GM18858 (cell line): ENCODE results near the gene RSU1.
A peak's percentile ranks its signal among the peaks of the same experiment; 100 is the strongest.

Source experiments
- ATAC-seq: cut with Tn5 transposase; IDR thresholded peaks from one replicate; pipeline ENCODE4 v1.9.1; 2021; ENCODE audit not compliant: unreplicated experiment

Gene RSU1

DNA sequence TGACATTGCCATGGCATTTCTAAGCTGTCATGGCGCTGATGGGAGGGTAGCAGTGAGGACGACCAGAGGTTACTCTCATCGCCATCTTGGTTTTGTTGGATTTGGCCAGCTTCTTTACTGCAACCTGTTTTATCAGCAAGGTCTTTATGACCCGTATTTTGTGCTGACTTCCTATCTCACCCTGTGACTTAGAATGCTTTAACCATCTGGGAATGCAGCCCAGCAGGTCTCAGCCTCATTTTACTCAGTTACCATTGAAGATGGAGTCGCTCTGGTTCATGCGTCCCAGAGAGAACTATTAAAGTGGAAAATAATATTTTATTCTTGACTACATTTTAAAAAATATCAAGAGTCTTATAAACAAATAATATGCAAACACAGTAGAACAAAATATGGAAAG, 131.7 kb downstream of the RSU1 start:
- no peak for ATAC-seq

DNA sequence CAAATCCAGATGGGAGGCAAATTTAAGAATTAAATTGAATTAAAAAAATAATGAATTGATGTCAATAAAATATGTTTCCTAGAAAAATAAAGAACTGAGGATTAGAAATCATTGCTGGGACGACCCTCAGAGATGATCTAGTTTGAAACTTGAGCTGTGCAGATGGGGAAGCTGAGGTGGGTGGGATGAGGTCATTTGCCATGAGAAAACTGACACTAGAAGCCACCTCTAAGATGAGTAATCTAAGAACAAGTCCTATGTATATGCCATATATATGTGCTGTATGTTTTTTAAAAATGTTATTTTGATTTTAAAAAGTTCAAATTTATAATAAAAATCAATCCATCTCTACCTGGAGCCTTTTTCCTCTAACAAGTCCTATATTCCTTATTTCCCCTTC, 135.7 kb downstream of the RSU1 start:
- ATAC-seq: no peak

DNA sequence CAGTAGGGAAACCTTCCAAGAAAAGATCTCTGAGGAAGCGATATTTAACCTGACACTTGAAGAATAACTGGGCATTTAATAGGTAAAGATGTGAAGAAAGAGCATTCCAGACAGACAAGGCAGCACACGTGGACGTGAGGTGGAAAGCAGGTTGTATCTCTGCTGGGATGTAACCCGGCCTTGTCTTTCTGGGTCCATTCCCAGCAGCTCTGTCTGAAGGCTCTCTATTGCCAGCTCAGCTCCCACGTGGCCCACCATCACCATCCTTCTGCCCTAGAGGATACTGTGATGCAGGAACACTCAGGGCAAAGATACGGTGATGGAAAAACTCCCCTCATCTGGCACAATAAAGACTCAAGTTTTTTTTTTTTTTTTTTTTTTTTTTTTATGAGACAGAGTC, 137.7 kb downstream of the RSU1 start:
- no peak for ATAC-seq

DNA sequence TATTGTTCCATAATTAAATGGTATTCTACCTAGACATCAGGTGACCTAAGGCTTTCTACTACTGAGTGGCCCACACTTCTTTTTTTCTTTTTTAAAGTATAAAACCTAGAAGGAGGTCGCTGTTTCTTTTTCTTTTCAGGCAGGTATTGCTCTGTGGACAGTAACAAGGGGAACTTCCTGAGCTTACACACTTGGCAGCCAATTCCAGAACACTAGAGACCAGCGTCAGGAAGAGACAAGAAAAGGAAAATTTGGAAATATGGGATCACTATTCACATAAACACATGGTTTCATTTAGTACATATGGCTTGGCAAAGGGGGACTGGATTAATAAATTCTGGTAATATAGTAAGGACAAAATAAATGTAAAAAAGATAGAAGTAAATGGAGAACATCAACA, 141.9 kb downstream of the RSU1 start:
- no peak for ATAC-seq

DNA sequence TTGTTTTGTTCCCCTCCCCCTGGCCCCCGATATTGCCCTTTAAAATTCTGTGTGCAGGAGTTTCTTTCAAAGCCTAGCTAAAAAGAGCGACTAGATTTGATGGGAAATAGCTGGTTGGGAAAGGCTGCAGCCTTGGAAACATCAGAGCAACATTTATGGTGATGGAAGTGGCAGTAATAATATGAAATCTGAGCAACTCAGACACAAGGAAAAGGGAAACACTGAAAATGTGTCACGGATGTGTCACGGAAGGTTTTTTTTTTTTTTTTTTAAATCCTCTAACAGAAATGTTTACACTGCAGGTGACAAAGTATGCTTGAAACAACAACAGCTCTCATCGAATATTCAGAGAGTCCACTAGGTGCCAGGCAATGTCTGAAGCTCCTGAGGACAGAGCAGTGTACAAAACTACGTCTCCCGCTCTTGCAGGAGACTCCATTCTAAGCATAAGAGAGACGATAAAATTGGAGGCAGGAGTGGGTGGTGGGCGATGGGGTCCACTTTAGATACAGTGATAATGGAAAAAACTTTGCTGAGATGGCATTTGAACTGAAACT, 143.0 kb downstream of the RSU1 start:
- no peak for ATAC-seq

DNA sequence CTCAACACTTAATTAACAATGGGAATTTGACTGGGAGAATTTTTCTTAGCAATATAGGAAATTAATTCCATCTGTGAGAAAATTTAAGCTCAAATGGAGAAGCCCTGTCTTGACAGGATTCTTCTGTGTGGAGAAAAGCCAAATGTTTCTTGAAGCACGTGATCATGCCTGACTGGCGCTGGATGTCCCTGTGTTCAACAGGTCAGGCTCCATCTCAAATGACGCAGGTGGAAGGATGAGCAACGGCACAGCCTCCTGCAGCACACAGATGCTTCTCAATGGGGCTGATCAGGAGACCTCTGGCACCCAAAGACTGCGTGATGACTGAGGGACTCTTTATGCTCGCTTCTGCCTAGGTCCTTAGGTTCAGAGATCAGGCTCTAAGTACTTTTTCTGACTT, 143.8 kb downstream of the RSU1 start:
- no peak for ATAC-seq

DNA sequence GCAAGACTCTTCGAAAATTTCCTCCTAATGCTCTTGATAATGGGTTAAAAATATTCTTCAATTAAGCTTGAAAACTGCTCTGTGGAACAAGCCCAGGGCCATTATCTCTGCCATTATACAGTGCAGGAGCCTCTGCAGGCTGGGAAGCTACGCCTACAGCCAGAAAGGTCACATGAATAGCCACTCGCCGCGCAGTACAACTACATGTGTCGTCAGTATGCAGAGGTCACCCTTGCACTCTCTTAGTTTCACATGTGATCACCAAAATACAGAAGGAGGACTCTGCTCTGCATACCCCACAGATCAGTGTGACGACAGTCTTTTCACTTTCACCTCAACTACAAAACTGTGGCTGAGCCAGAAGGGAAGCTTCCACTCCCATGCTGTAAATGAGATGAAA, 153.8 kb downstream of the RSU1 start:
- ATAC-seq: no peak

DNA sequence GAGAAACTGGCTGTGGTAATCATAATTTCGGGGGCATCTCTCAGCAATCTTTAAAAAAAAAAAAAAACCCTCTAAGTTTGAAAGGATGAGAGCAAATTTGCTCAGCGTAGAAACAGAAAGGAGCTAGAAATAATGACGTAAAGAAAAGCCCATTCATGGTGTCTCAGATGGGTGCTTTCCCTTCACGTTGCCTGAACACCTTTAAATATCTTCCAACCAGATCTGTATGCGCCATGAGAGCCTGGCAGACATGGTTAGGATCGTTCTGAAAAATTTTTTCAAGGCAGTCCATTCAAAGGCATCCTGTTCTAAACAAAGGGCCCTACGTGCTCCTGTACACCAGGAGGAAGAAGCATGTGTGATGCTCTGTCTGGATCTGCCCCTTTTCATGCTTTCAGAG, 154.3 kb downstream of the RSU1 start:
- ATAC-seq: no peak

DNA sequence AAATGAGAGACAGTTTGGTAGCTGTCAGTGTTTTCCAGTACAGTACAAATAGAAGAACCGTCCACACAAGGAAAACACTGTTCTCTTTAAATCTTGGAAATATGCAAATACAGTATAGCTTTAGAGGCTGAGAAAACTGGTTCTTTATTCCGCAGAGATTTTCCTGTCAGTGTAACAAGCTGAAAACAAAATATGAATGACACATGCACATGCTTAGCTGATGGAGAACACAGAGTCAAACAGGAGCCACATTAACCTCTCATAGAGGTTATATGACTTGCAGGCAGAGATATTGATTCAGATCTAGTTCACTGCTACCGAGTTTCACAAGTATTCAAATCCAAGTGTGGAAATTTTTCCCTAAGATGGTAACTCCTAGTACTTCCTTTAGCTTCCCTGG, 160.3 kb downstream of the RSU1 start:
- no peak for ATAC-seq

DNA sequence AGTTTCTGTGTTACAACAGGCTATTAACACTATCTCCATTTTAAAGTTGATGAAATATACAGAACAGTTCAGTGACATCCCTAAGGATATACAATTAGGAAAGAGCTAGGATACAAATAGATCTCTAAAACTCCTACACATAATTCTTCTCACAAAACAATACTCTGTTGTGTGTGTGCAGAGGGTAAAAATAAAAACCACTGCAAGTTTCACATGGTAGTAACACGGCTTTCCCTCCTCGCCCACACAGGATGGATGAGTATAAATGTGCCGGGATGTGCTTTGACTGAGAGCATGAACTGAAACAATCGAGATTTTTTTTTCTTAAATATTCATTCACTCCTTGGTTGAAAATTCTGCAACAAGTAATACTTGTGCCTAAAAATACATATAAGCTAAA, 164.0 kb downstream of the RSU1 start:
- peak; percentile 77 for ATAC-seq

DNA sequence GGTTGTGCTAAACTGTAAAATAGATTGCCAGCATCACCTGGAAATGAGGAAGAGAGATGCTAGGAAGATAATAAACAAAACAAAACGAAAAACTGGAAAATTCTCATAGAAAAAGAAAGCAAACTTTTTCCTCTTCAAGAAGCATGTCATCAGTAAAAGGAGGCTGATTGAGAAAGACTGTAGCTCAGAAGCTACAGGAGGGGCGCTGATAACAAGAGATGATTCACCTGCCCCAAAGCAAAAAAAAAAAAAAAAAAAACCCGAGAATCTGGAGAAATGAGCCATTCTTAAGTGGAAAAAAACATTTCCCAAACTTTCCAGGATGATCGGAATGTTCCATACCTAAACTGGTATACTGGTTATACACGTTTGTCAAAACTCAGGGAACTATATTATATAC, 165.1 kb downstream of the RSU1 start:
- ATAC-seq: no peak

DNA sequence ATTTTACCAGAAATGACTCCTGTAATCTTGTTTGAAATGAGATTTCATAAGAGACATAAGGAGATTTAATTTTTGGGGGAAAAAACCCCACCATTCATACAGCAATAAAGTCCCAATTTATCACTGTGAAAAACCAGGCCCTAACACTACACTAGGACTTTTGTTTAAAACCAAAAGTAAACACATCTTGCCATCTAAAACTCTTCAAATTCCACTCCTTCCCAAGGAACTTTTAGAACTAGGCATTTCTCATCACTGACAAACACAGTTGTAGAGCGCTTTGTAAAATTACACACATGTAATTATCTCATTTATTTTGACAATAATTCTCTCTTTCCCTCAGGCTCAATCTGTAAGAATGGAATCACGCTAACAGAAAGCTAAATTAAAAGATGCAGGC, 167.5 kb downstream of the RSU1 start:
- ATAC-seq: no peak

DNA sequence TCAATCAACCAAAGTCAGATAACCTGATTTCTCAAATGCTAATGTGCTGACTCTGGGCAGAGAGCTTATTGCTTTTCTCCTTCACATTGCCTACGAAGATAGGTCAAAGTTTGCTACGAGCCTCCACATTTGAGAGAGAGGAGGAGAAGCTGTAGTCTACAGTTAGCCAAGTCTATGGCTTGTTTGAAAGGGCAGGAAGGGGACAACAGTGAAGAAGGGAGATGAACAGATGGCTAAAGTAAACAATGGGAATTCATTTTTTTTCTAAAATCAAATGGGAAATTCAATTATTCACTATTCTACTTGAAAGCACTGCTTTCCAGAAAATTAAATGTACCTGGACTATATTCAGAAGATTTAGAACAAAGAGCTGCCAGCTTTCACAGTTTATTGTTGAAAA, 168.9 kb downstream of the RSU1 start:
- no peak for ATAC-seq

DNA sequence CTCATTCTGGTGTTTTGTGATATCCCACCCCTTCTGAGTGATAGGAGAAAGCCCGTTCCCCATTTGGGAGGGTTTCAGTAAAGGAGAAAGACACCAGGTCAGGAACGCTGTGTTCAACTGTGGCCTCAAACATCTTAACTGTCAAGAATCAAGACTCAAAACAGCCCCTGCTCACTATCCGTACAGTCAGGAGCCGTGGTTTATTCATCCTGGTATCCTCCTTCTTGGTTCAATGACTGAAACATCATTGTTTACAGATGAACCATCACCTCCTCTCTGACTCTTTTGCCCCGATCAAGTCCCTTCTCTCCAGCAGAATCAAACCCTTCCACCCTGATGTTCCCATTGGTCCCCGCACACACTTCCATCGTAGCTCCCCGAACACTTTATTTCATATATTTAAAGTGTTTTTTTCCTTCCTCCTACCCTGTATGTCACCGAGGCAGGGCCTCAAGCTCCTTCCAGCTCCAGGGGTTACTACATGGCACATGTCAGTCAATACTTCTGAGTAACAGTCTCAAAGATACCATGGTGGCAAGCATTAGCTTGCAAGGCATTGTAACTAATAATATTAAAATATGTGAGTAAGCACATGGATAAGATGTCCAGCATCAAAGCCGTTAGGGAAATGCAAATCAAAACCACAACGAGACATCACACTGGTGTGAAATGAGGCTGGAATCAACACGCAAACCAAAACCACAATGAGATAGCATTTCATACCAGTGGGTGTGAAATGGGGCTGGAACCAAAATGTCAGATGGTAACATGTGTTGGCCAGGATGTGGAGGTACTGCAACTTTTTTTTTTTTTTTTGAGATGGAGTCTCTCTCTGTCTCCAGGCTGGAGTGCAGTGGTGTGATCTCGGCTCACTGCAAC, 170.8 kb downstream of the RSU1 start:
- ATAC-seq: no peak

DNA sequence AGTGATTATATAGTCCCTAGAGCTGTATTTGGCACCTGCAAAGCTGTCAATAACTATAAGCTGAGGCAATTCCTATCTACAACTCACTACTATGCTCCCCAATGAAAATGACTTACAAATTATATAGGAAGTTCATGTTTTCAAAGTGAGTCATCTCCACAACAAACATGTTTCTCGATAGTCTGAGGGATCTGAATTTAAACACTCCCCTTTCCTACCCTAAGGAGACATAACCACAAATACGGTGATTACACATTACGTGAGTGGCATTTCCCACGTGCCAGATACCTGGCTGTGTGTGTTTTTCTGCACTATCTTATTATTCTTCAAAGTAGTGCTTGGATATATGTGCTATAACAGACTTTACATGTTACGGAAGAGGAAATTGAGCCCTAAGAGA, 173.1 kb downstream of the RSU1 start:
- no peak for ATAC-seq

DNA sequence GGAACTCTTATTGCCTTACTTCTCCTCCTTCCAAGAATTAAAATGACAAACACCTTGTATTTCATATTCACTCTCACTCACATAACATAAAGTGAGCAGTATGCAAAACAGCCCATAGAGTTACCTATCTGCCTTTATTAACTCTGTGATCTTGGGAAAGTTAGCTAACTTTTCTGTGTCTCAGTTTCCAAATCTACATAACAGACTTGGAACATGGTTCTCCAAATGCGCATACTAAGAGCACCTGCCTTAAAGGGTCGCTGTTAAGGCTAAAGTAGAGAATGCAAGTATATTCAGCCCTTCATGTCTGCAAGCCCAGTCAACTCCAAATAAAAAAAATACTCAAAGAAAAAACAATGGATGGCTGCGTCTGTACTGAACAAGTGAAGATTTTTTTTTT, 173.7 kb downstream of the RSU1 start:
- ATAC-seq: no peak

DNA sequence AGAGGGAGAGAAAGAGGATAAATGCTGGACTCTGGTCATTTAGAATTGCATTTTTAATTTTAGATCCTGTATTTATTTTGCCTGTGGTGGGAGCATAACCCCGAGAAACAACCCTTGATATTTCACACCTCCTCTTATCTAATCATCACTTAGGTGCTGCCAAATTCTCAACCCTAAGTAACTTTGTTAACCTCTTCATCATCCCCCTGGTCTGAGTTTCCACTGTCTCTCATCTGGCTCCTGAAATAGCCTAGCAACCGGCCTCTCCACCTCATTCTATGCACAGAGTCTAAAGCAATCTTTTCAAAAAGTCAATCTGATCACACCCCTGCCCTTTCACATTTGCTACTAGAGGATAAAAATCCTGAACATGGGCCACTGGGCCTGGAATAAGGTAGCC, 177.1 kb downstream of the RSU1 start:
- ATAC-seq: no peak

DNA sequence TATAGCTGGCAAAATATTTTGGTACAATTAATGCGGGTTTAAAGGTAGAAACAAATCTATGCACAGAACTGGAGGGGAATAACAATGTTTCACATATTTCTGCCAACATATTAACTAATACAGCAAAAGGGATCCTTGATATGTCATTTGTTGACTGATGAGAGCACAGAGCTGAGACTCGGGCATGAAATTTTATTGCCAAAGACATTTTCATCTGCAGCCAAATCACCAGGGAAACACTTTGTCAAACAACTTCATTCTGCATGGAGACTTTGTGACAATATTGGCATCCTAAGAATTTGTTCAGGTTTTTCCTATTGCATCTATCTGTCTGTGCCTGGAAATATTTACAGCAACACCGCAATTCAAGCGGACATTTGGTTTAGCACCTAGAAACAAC, 177.8 kb downstream of the RSU1 start:
- no peak for ATAC-seq

DNA sequence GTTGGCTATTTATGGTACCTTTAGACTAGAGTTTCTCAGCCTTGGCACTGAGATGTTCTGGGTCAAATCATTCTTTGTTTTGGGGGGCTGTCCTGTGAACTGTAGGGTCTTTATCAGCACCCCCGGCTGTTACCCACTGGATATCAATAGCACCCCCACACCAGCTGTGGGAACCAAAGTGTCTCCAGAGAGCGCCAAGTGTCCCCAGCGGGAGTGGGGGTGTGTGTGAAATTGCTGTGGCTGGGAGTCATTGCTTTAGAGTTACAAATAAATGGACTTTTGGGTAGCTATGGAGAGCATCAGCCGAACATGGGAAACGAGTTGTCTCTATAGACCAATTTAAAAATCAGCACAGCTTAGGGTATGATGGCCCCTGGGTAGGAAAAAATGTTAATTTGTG, 184.2 kb downstream of the RSU1 start:
- no peak for ATAC-seq

DNA sequence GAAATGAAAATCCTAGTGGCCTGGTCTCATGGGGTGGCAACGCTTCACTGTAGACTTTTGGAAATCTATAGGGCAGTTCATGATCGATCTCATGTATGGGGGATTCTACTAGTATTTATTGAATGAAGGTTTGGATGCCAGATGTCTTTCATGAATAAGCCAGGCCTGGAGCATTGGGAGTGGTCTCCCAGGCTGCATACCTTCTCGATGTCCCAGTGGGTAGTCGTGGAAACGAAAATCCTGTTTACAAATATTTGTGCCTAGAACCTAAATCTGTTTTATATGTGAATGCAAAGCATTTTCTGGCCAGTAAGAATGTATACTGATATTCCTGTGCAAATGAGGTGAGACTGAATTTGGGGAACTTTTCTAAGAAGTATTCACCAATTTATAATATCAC, 190.5 kb downstream of the RSU1 start:
- no peak for ATAC-seq

DNA sequence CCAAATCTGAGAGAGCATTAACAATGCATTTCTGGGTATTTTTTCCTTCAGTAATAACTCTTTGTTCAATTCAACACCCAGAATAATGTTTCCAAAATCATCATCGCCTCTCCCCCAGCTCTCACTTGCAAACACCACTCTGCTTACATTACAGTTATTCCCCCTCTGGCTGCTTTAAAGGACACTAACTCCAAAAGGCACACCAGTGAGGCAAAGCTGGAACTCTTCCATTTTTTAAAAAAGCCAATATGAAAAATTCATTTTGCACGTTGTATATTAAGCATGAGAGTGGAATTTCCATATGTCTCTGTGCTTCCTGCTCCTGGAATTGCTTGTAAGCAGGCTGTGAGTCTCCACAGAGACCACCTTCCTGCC, 204.3 kb downstream of the RSU1 start:
- no peak for ATAC-seq

DNA sequence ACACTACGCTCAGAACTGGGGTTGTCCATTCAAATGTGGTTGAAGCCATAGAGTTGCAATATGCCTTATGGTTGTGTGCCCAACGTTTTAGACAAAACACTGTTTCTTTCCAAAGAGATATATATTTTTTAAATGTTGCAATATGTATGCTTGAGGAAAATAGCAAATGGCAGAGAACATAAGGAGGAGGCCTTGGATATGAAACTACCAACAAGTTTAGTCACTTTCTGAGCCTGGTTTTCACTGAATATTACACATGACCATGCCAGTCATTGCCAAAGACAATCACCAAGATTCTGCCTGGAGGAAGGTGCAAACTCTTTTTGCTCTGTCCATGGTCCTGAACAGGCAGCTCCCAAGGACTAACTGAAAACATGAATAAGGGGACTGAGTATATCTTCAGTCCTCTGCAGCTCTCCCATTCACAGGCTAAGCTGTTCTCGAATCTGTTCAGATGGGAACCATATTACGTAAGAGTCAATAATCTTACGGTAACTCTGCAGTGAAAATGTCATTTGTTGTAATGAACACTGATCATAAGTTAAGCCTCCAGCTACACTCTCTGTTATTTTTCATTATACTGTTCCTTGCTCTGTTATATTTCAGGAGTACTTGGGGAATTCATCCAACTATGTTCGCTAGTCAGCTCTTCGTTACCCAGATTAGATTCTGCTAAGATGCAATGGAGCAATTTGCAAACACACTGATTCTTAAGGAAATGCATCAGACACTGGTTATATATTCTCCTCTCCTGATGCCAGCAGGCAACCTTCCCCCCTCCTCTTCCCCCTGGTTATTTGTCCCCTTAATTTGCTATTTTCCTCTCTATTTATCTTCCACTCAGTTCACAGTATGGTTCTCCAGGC, 204.9 kb downstream of the RSU1 start:
- ATAC-seq: no peak
